ENCODE data around the gene ANKRD36.
"Not testable (repeated sequence)": the region's sequence is repeated elsewhere in the genome, so short reads cannot be mapped to it uniquely, and the experiment has no call there.

Gene ANKRD36

GRCh38 chr2:97113050-97113881 lies at the start of gene ANKRD36:
Gene ANKRD36 (plus strand): TSS chr2:97113153. CDS start chr2:97113740, 587 bp downstream.
- DNase-seq (ENCODE audit: low read depth): peak; percentile 60

- DNase-seq (ENCODE audit: low read depth): not testable (repeated sequence)
These were observed 46.9 kb upstream of the ANKRD36 start for GRCh38 chr2:97066030-97066429.

GRCh38 chr2:97067279-97068004 lies 45.5 kb upstream of the ANKRD36 start:
- DNase-seq (ENCODE audit: low read depth): no peak

GRCh38 chr2:97068074-97068473 lies 44.9 kb upstream of the ANKRD36 start:
- no peak for DNase-seq (ENCODE audit: low read depth)

- not testable (repeated sequence) for DNase-seq (ENCODE audit: low read depth)
These were observed 44.2 kb upstream of the ANKRD36 start for GRCh38 chr2:97068722-97069121.

GRCh38 chr2:97070915-97071314 lies 42.0 kb upstream of the ANKRD36 start:
- not testable (repeated sequence) for DNase-seq (ENCODE audit: low read depth)

- DNase-seq (ENCODE audit: low read depth): not testable (repeated sequence)
These were observed 35.7 kb upstream of the ANKRD36 start for GRCh38 chr2:97077213-97077612.

GRCh38 chr2:97080855-97081254 lies 32.1 kb upstream of the ANKRD36 start:
- DNase-seq (ENCODE audit: low read depth): not testable (repeated sequence)

GRCh38 chr2:97082206-97082605 lies 30.7 kb upstream of the ANKRD36 start:
- DNase-seq (ENCODE audit: low read depth): not testable (repeated sequence)

- not testable (repeated sequence) for DNase-seq (ENCODE audit: low read depth)
These were observed 29.4 kb upstream of the ANKRD36 start for GRCh38 chr2:97083516-97083915.

GRCh38 chr2:97085093-97085492 lies 27.9 kb upstream of the ANKRD36 start:
- DNase-seq (ENCODE audit: low read depth): not testable (repeated sequence)

GRCh38 chr2:97088706-97089105 lies 24.2 kb upstream of the ANKRD36 start:
- not testable (repeated sequence) for DNase-seq (ENCODE audit: low read depth)

GRCh38 chr2:97092946-97093345 lies 20.0 kb upstream of the ANKRD36 start:
- not testable (repeated sequence) for DNase-seq (ENCODE audit: low read depth)

GRCh38 chr2:97093983-97094771 lies 18.8 kb upstream of the ANKRD36 start:
- DNase-seq (ENCODE audit: low read depth): peak; percentile 1

GRCh38 chr2:97094772-97095611 lies 18.0 kb upstream of the ANKRD36 start, which contains the start of gene FAHD2B:
Gene FAHD2B (minus strand): TSS chr2:97094882. CDS start chr2:97091706, 3,176 bp downstream.
- peak; percentile 39 for DNase-seq (ENCODE audit: low read depth)

- no peak for DNase-seq (ENCODE audit: low read depth)
These were observed 17.3 kb upstream of the ANKRD36 start for GRCh38 chr2:97095661-97096060.

GRCh38 chr2:97098786-97099372 lies 14.1 kb upstream of the ANKRD36 start:
- not testable (repeated sequence) for DNase-seq (ENCODE audit: low read depth)

- not testable (repeated sequence) for DNase-seq (ENCODE audit: low read depth)
These were observed 6.1 kb upstream of the ANKRD36 start for GRCh38 chr2:97106878-97107277.

- DNase-seq (ENCODE audit: low read depth): not testable (repeated sequence)
These were observed 1.7 kb upstream of the ANKRD36 start for GRCh38 chr2:97111246-97111645.

- peak; percentile 27 for DNase-seq (ENCODE audit: low read depth)
These were observed 468 bp upstream of the ANKRD36 start for GRCh38 chr2:97112320-97113049.

Data from amniotic epithelial cell (primary cell).